HG03139 (cell line): ENCODE measurements around the gene YIPF5.

Experiments used
- ATAC-seq: cut with Tn5 transposase; IDR thresholded peaks from one replicate; pipeline ENCODE4 v1.9.1; 2021; ENCODE audit not compliant: unreplicated experiment

YIPF5 gene

DNA sequence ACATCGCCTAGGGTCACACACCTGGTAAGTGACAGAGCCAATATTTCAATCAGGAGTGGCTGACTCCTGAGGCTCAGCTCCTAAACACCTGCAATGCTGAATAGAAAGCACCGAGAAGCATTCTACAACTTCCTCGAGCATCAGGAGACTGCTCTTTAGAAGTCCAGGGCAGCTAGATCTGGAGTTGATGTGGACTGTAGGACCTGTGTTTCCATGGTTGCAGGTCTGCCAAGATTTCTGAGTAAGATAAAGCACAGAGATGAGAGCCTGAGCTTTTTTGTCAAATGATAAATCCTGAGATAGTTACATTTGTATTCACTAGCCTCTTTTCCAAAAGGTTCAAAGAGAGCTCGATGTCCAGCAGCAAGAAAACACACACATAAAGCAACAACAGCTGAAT lies 43.8 kb downstream of the YIPF5 start:
- no peak for ATAC-seq

DNA sequence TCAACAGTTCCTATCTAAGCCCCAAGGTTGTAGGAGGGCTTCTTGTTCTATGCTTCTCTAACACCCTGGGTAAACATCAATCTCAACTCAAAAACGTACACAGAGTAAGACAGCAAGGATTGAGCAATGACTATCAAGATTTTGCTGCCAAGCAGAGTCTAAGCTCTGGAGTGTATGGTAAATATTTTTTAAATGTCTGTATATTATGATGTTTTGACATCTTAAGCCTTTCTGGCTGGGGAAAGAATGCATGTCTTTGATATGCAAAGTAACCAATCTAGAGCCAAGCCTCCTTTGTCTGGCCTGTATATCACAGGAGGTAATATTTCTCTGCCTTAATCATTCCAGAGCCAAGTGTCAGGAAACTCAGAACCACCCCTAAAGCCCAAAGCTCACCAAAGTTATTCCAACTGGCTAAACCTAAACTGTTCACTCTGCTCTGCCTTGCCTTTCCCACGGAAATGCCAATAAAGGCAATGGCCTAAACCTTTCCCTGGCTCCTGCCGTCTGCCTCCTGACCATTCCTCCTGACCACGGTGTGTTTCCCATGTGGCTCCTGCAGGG lies 45.2 kb downstream of the YIPF5 start:
- ATAC-seq: no peak

DNA sequence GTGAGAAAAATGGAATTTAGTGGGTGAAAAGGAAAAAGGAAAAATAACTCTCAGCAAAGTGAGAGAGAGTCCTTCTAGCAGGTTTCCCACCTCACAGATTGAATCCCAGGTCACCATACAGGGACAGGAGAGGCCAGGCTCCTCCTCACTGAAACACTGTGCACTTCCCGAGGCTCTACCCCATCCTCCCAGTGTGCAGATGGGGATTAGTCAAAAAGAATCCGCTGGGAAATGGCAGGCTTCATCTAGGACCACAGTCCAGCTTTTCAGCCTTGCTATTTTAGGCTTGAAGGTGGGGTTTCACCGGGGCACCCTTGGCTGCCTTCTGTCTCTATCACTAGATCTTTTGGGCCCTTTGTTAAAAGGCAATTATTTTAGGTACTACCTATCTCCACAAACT lies 47.8 kb downstream of the YIPF5 start:
- no peak for ATAC-seq

DNA sequence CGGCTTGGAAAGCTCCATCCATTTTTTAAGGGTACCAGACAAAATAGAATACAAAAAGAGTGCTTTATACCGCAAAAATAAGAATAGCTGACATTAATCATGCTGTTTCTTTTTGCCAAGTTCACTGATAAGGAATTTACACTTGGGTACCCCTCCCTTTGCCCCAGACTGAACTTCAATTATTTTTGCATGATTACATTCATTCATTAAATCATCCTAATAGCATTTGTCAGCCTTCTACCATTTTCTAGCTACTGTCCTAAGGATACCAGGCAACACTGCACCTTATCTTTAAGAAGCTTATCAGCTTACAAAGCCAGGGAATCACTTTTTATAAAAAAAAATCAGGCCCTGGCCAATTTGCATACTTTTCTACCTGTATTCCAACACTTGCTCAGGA lies 48.4 kb downstream of the YIPF5 start:
- no peak for ATAC-seq

DNA sequence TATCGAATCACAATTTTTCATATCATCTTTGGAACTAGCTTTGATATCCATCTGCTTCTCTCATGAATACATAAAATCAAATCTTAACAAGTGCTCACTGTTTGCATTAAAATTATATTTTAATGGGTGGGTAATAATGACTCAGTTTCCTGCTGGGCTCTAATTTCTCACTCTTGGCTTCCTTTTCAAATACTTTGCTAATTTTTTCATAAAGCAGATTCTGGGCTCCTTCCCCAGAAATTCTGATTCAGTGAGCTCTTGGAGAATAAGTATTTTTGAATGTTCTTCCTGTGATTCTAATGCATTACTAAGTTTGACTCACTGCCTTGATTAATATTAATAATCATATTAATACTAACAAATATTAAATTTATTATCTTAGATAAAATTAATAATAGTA lies 48.9 kb downstream of the YIPF5 start:
- ATAC-seq: no peak

DNA sequence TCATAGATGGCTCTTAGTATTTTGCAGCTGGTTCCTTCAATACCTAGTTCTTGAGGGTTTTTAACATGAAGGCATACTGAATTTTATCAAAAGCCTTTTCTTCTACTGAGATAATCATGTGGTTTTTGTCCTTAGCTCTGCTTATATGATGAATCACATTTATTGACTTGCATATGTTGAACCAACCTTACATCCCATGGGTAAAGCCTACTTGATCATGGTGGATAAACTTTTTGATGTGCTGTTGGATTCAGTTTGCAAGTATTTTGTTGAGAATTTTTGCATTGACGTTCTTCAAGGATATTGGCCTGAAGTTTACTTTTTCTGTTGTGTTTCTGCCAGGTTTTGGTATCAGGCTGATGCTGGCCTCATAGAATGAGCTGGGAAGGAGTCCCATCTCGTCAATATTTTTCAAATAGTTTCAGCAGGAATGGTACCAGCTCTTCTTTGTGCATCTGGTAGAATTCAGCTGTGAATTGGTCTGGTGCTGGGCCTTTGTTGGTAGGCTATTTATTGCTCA lies 49.7 kb downstream of the YIPF5 start:
- no peak for ATAC-seq

DNA sequence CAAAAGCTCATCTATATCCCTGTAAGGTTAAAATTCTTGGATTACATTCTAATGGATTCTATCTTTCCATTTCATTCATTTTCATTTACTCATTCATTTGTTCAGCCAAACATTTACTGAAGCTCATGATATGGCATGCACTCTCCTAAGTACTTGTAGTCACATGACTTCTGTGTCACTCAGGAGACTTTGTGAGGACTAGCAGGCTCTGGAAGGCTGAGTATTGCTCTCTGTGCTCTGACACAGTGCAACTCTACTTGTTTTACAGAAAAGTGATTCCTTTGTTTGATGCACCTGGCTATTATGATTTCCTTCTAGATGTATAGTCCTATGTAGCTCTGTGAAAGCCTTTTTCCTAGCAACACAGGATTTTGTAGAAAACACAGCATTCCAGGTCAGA lies 53.0 kb downstream of the YIPF5 start:
- no peak for ATAC-seq

DNA sequence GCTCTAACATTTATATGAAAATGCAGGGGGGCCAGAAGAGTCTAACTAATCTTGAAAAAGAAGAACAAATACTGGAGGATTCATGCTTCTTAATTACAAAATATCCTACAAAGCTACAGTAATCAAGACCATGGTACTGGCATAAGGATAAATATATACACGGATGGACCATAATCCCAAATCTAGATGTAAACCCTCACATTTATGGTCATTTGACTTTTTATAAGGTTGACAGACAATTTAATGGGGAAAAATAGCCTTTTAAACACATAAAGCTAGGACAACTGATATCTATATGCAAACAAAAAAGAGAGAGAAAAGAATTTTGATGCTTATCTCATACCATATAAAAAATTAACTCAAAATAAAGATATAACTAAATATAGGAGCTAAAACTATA lies 55.9 kb downstream of the YIPF5 start:
- no peak for ATAC-seq
